Fibroblast of villous mesenchyme (primary cell): ENCODE results near the gene CCL5. TPM values are rescaled to one million over a fixed set of nuclear protein-coding genes. Genes with fewer than 3 reads are reported as not detected.

Experiments used
- DNase-seq: peaks from one replicate; pipeline ENCODE4 v3.0.0-alpha.2; 2010; ENCODE audit warnings: low read depth
- H3K4me3 ChIP-seq: 2 replicates; pipeline ENCODE4 v1.5.1; 2011; ENCODE audit warnings: low read depth, mild to moderate bottlenecking, low read length
- total RNA-seq: library from RNA; depleted of rRNA; stranded (reverse); fragments of >200 nt; gene quantifications from 2 replicates; pipeline ENCODE4 v1.2.3, GENCODE V29; 2012
- TF ChIP-seq, protein P1 (sequence below): IDR thresholded peaks from 2 replicates; pipeline ENCODE4 v1.5.1; 2012; ENCODE audit warnings: low read depth, mild to moderate bottlenecking, low read length; ENCODE audit not compliant: insufficient read depth

The CCL5 gene
- under 0.01 TPM in 1 of 2 replicates, not detected in the other for total RNA-seq

DNA sequence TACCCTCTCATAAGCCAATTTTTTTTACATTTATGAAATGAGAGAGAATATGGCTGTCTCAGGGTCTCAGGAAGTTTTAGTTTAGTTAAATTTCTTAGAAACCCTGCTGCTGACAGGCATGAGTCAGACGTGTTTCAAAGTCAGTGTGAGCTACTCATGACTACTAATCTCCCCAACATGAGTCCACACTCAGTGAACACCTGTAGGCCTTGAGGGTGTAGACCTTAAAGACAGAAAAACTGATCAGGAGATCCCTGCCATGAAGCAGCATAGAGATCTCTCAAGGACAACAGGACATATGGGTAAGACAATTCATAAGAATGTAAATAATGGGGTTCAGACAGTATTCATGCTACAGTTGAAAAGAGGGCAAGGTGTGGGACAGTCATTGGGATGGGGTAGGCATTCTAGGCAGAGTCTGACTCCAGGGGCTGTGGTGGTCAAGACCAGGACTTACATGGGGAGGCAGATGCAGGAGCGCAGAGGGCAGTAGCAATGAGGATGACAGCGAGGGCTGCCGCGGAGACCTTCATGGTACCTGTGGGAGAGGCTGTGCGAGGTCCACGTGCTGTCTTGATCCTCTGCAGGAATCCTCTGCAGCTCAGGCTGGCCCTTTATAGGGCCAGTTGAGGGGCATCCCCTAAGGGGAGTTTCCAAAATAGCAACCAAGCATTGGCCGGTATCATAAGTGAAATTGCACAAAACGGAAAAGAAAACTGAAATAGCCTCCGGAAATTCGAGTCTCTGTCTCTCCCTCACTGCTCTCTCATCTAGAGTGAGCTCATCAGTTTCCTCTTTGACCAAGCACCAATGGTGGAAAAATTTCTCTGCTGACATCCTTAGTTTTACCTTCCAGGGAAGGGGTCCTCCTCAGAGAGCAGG is at the start of gene CCL5:
Gene CCL5 (minus strand): TSS at position 588 of the 882 bp plus-strand sequence.
- TF ChIP-seq, protein P1, sequence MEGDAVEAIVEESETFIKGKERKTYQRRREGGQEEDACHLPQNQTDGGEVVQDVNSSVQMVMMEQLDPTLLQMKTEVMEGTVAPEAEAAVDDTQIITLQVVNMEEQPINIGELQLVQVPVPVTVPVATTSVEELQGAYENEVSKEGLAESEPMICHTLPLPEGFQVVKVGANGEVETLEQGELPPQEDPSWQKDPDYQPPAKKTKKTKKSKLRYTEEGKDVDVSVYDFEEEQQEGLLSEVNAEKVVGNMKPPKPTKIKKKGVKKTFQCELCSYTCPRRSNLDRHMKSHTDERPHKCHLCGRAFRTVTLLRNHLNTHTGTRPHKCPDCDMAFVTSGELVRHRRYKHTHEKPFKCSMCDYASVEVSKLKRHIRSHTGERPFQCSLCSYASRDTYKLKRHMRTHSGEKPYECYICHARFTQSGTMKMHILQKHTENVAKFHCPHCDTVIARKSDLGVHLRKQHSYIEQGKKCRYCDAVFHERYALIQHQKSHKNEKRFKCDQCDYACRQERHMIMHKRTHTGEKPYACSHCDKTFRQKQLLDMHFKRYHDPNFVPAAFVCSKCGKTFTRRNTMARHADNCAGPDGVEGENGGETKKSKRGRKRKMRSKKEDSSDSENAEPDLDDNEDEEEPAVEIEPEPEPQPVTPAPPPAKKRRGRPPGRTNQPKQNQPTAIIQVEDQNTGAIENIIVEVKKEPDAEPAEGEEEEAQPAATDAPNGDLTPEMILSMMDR, result no peak
- no peak for DNase-seq
- H3K4me3 ChIP-seq, result no peak within 1 kb of the TSS

DNA sequence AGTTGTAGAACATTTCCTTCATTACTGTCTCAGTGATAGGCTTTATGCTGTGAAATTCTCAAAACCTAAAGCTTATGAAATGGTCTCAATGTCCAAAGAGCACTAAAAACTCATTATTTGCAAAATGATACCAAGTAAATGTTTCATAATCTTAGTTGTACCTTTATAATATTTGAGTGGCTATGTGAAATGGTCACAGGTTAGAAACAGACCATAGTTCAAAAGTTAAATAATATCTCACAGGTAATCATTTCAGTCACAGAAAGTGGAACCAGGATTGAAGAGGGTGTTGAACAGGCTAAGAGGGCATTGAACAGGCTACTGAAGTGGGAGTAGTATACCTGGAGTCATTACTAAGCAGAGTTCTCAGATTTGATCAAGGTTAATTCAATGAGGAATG is 47.6 kb upstream of the CCL5 start:
- TF ChIP-seq, protein P1, result no peak
- no peak overlapping the region for H3K4me3 ChIP-seq
- no peak for DNase-seq

GRCh38 chr17:35923609-35924114 is 43.5 kb upstream of the CCL5 start:
- TF ChIP-seq, protein P1, result no peak
- no peak overlapping the region for H3K4me3 ChIP-seq
- no peak for DNase-seq

- no peak overlapping the region for H3K4me3 ChIP-seq
- no peak for DNase-seq
- TF ChIP-seq, protein P1, result no peak
Observed at GRCh38 chr17:35920229-35920628, 40.1 kb upstream of the CCL5 start.

- H3K4me3 ChIP-seq, result no peak overlapping the region
- TF ChIP-seq, protein P1, result no peak
- DNase-seq, result no peak
Observed at GRCh38 chr17:35918665-35919064, 38.5 kb upstream of the CCL5 start.

DNA sequence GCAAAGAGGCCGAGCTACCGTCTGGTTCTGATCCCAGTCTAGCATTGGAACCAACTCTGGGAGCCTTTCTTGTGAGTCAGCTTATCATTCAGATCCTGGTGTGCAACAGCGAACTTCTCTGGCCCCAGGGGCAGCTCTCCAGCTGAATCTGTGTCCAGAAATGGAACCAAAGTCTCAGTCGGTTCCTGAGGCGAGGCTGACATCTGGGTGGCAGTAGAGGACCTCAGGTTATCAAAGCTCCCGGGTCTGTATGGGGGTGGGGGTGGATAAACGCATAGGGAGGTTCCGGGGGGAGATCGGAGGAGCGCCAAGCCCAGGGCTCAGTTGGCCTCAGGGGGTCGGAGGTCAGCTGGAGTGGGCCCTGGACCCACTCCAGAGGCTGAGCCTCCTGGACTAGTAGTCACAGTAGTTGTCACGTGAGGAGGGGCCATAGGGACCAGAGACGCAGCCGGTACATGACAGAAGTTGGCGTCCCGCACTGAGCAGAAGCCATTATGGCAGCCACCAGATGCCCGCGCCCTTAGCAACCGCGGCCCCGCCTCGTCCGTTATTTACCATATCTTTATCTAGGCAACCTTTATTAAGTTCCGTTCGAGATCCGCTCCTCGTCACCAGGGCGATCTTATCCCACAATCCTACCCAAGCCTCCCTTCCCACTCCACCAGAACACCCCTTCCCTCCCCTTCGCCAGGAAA is 37.5 kb upstream of the CCL5 start:
- TF ChIP-seq, protein P1, result no peak
- DNase-seq, result no peak
- no peak overlapping the region for H3K4me3 ChIP-seq
